NCI-H2029 treated with DMSO at 0.1 percent for 48 hours (cell line): ENCODE measurements around the gene PARP4.
"Not testable (repeated sequence)": the region's sequence is repeated elsewhere in the genome, so short reads cannot be mapped to it uniquely, and the experiment has no call there.

Experiments used
- DNase-seq: peaks from one replicate; lab custom pipeline; 2025; lab: John Stamatoyannopoulos, UW

PARP4 gene

GRCh38 chr13:24505756-24506155 lies 6.8 kb downstream of the PARP4 start:
- DNase-seq: no peak

- no peak for DNase-seq
These were observed 7.3 kb downstream of the PARP4 start for GRCh38 chr13:24505256-24505655.

GRCh38 chr13:24503379-24503696 lies 9.2 kb downstream of the PARP4 start:
- DNase-seq: no peak

- no peak for DNase-seq
These were observed 9.8 kb downstream of the PARP4 start for GRCh38 chr13:24502533-24503378.

GRCh38 chr13:24500977-24501376 lies 11.6 kb downstream of the PARP4 start:
- DNase-seq: no peak

GRCh38 chr13:24497742-24498141 lies 14.8 kb downstream of the PARP4 start:
- no peak for DNase-seq

GRCh38 chr13:24496295-24496694 lies 16.3 kb downstream of the PARP4 start:
- DNase-seq: not testable (repeated sequence)

- no peak for DNase-seq
These were observed 17.3 kb downstream of the PARP4 start for GRCh38 chr13:24495151-24495729.

- DNase-seq: no peak
These were observed 19.2 kb downstream of the PARP4 start for GRCh38 chr13:24493356-24493755.

GRCh38 chr13:24491845-24492244 lies 20.7 kb downstream of the PARP4 start:
- DNase-seq: no peak

GRCh38 chr13:24489721-24490120 lies 22.9 kb downstream of the PARP4 start:
- DNase-seq: no peak

- not testable (repeated sequence) for DNase-seq
These were observed 24.5 kb downstream of the PARP4 start for GRCh38 chr13:24488092-24488491.

GRCh38 chr13:24486017-24486657 lies 26.4 kb downstream of the PARP4 start:
- DNase-seq: not testable (repeated sequence)

GRCh38 chr13:24473686-24474085 lies 38.9 kb downstream of the PARP4 start:
- DNase-seq: no peak

GRCh38 chr13:24472129-24472528 lies 40.4 kb downstream of the PARP4 start:
- DNase-seq: not testable (repeated sequence)

- no peak for DNase-seq
These were observed 49.5 kb downstream of the PARP4 start for GRCh38 chr13:24463078-24463477.

- no peak for DNase-seq
These were observed 52.3 kb downstream of the PARP4 start for GRCh38 chr13:24460256-24460655.

- no peak for DNase-seq
These were observed 52.9 kb downstream of the PARP4 start for GRCh38 chr13:24459726-24460125.

GRCh38 chr13:24459234-24459633 lies 53.3 kb downstream of the PARP4 start:
- DNase-seq: no peak

- no peak for DNase-seq
These were observed 53.8 kb downstream of the PARP4 start for GRCh38 chr13:24458736-24459135.

GRCh38 chr13:24456396-24456795 lies 56.2 kb downstream of the PARP4 start:
- DNase-seq: no peak

GRCh38 chr13:24454056-24454455 lies 58.5 kb downstream of the PARP4 start:
- DNase-seq: no peak

GRCh38 chr13:24452044-24452443 lies 60.5 kb downstream of the PARP4 start:
- DNase-seq: no peak
